ENCODE data around the gene GET3.

Gene GET3

GRCh38 chr19:12782424-12783290, 45.4 kb downstream of the GET3 start:
- peak; percentile 92 to 98 (median 93) for DNase-seq

- peak in 1 of 5 donors; percentile 82 for DNase-seq
Observed at GRCh38 chr19:12783291-12783848, 46.1 kb downstream of the GET3 start.

GRCh38 chr19:12783849-12784393, 46.6 kb downstream of the GET3 start:
- DNase-seq: peak in 1 of 5 donors; percentile 46

- peak in 2 of 5 donors; percentile 25 to 44 for DNase-seq
Observed at GRCh38 chr19:12784394-12784870, 47.1 kb downstream of the GET3 start.

GRCh38 chr19:12784871-12785430, 47.7 kb downstream of the GET3 start:
- peak in 2 of 5 donors; percentile 31 to 61 for DNase-seq

- DNase-seq: no peak
Observed at GRCh38 chr19:12785431-12786031, 48.2 kb downstream of the GET3 start.

- no peak for DNase-seq
Observed at GRCh38 chr19:12786141-12786870, 49.0 kb downstream of the GET3 start.

GRCh38 chr19:12786952-12787351, 49.7 kb downstream of the GET3 start:
- DNase-seq: no peak

GRCh38 chr19:12787458-12787857, 50.2 kb downstream of the GET3 start:
- no peak for DNase-seq

GRCh38 chr19:12788042-12788681, 50.9 kb downstream of the GET3 start:
- DNase-seq: no peak

- peak in 3 of 5 donors; percentile 49 to 57 (median 53) for DNase-seq
Observed at GRCh38 chr19:12788682-12789097, 51.4 kb downstream of the GET3 start.

GRCh38 chr19:12789098-12789903, 52.0 kb downstream of the GET3 start:
- peak in 1 of 5 donors; percentile 42 for DNase-seq

GRCh38 chr19:12789904-12790619, 52.8 kb downstream of the GET3 start:
- DNase-seq: peak; percentile 83 to 99 (median 91)

GRCh38 chr19:12790628-12791344, 53.5 kb downstream of the GET3 start:
- DNase-seq: no peak

GRCh38 chr19:12791345-12792050, 54.2 kb downstream of the GET3 start, which contains the start of gene JUNB:
JUNB (plus strand) TSS chr19:12791486; CDS start chr19:12791772, 286 bp downstream.
- DNase-seq: peak; percentile 93 to 98 (median 95)

GRCh38 chr19:12792051-12792852, 55.0 kb downstream of the GET3 start:
- DNase-seq: peak; percentile 49 to 88 (median 61)

GRCh38 chr19:12792853-12793289, 55.6 kb downstream of the GET3 start:
- DNase-seq: peak in 3 of 5 donors; percentile 41 to 57 (median 42)
